HG02623 (cell line): ENCODE measurements around the gene ZFR.
A peak's percentile ranks its signal among the peaks of the same experiment; 100 is the strongest.

Experiments
- ATAC-seq: cut with Tn5 transposase; IDR thresholded peaks from one replicate; pipeline ENCODE4 v1.9.1; 2021; ENCODE audit warnings: moderate library complexity; ENCODE audit not compliant: unreplicated experiment

The ZFR gene

DNA sequence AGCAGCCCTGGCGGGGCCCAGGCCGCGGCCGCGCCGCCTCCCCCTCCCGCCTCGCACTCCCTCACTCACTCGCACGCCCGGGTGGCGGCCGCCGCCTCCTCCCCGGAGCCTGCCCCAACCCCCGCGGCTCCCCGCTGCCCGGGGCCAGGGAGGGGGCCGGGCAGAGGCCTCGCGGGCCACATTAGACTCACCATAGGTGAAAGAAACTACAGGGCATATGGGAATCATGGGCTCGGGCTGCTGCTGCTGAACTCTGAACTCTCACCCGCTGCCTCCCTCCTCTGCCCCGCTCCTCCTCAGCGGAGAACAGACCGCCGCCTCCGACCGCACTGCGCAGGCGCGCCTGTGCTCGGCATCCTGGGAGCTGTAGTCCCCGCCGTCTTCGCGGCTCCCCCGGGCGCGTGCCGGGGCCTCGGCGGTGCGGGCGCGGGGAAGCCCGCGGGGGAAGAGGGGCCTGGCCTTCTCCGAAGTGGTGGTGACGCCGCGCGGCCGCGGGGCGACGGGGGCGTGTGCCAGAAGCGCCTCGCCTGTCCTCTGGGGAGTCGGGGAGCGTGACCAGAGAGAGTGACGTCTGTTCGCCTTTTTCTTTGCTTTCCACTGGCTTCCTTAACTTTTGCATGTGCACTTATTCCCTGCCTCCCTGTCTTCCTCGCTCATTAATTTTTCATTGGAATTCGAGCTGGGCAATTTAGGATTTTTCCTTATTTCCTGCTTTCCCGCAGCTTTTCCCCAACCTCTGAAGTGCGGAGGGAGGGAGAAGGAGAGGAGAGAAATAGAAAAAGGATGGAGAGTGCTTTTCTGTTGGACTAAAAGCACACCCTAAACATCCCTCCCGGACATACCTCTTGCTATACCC, at the start of gene ZFR:
ZFR (minus strand) TSS at position 310 of the 856 bp plus-strand sequence; CDS start at position 228, 82 bp downstream.
- peak; percentile 77 for ATAC-seq

DNA sequence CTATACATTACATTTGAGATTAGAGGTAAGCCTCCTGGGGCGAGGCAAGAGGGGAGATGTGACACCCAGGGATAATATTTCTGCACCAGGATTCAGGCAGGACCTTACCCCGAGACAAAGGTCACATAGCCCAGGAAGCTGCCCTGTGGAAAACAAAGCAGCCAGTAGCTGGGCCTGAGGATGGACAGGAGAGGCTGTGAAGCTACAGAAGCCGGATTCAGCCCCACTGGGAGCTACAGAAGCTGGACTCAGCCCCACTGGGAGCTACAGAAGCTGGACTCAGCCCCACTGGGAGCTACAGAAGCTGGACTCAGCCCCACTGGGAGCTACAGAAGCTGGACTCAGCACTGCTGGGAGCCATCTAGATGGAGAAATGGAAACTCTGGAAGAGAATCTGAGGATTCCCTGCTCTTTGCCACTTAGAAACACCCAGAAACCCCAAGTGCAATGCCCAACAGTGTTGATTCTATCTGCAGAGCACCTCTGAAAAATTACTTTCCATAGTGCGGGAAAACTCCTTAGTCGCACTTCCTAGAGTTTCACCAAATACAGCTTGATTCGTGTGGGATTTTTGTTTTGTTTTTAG, 46.5 kb upstream of the ZFR start:
- no peak for ATAC-seq

DNA sequence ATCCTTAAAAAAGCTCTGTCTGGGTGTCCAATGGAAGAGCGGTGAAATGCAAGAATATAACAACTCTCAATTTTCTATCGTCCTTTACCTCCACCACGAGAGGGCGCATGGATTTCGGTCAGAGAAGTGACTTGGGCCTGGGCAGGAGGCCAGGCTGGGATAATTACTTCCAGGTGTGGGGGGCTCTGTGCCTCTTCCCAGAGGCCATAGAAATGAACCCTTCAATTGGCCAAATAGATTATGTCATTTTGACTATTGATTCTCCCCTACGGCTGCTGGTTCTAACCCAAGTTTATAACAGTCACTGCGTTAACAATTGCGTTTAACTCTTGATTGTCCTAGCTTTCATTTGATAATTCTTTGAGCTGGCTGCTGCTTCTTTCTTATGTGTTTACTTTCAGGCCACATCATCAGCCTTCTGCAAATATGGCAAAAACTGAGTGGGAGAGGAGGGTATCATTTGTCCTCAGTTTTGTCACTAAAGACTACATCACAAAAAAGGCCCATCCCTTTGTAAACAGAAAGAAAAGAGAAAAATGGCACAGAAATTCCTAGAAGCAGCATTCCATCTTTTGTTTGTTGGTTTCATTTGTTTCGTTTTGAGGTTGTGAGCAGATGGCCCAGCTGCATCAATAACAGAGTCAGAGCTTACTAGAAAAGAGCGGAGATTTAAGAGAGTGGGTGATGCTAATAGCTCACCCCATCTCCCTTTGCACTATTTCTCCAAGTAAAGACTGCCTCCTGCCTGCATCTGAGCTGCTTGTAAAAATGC, 45.4 kb upstream of the ZFR start:
- no peak for ATAC-seq

DNA sequence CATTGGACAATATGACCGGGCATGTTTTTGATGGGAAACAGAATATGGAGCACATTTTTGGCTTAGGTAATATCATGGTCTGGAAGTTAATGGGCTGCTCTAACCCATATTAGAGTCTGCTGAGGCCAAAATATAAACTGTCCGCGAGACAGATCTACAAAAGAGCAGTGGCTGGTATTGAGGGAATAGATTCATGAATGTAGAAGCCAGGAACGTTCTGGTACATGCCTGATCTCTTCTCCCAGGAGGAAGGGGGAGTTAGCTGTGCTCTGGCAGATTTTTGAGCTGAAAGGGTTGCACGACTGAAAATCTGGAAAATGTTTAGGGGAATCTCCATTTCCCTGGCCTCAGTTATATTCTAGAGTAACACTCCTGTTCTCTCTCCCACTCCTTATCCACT, 42.9 kb upstream of the ZFR start:
- ATAC-seq: no peak

DNA sequence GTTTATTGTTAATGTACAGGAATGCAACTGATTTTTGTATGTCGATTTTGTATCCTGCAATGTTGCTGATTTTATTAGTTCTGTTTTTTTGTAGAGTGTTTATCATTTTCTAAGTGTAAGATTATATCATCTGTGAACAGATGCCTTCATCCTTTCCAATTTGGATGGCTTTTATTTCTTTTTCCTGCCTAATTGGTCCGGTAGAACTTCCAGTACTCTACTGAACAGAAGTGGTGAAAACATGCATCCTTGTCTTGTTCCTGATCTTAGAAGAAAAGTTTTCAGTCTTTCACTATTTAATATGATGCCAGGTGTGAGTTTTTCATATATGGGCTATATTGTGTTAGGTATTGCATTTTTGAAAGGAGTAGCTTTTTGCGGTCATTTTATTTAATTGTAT, 42.5 kb upstream of the ZFR start:
- no peak for ATAC-seq

DNA sequence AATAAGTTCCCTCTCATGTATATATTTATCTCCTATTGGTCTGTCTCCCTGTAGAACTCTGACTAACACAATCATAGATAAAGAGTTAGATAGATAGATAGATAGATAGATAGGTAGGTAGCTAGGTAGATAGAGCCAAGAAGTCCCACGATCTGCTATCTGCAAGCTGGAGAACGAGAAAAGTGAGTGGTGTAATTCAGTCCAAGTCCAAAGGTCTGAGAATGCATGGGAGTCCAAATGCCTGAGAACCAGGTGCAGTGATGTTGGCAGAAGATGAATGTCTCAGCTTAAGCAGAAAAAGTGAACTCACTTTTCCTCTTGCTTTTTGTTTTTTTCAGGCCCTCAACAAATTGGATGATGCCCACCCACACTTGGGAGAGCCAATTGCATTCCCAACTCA, 37.7 kb upstream of the ZFR start:
- no peak for ATAC-seq

DNA sequence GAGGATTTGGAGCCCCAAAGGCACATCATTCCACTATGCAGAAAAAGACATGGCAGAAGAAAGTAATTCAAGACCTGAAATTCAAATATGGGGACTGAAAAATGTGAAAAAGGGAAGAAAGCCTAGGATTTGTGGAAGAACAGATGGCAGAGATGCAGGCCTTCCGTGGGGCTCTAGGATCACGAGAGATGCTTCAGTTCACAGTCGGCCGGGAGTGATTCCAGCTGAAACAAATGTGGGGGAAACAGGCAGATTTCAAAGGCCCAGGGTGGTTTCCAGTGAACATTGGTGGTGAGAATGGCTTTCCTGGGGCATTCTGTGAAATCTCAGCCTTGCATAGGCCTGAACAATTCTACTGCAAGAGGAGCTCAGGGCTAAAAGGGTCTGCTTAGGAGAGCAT, 34.6 kb upstream of the ZFR start:
- no peak for ATAC-seq

DNA sequence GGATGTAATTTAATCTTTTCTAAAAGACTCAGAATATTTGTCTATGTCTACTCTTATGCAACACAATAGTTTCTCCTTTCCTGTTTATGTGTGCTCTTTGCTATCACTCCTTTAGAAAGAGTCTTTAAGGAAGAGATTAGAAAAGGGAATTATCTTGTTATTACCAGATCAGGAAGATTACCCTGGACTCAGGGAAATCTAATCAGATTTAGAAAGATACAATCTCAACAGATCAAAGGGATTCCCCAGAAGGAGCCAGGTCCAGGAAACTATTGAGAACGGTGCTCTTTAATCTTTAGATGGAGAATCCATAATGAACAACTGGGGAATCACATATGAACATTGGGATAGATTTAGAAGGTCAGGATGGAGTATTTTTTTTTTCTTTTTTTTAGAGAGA, 32.4 kb upstream of the ZFR start:
- ATAC-seq: no peak

DNA sequence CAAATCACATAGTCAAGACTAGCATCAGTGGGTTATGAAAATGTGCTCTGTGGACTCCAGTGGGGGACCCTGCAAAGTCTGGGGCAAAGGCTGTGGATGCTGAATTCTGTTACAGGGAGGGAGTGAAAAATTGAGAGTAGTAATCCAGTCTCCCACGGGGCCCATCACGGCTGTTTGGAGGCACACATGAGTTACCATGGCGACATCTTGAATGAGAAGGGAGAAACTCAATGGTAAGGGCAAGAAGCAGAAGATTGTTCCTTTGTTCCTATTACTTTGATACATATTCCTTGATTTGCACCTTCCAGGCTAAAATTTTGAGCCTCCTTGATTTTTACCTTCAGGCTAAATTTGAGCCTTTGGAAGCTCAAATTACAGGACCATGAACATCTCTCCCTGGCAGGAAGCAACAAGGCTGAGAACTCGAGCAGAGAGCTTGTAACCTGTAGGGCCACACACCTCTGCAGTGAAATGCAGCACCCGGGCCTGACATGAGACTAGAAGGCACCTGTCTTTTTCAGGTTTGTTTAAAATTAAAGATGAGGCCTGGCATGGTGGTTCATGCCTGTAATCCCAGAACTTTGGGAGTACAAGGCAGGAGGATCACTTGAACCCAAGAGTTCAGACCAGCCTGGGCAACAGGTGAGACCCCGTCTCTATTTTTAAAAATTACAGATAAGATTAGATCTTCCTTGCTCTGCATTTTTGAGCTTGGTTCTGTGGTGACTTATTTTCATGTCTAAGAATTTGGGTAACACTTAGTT, 31.0 kb upstream of the ZFR start:
- ATAC-seq: no peak

DNA sequence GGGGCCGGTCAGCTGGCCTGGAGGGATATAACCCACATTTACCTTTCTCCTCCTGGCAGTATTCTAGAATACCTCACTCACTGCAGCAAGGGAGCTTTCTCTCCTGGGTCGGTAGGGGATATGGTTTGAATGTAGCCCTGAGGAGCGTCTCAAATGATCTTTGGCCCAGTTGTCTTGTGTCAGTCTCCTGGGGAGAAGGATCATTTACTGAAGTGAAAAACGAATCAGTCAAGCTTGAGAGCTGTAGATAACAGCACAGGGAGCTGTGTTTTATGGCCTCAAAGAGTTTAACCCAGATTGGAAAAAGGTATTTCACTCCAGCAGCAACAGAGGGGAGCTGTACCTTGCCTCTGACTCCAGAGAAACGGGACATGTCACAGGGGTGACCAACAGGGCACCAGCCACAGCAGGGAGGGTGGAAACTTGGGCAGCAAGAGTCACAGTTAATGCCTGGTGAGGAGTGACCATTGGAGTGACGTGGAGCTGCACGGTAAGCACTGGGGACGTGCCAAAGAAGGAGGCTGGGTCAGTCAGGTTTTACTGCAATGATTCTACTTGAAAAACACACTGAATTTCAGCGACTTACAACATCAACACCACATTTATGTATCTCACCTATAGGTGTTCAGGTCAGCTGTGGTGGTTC, 29.8 kb upstream of the ZFR start:
- ATAC-seq: no peak

DNA sequence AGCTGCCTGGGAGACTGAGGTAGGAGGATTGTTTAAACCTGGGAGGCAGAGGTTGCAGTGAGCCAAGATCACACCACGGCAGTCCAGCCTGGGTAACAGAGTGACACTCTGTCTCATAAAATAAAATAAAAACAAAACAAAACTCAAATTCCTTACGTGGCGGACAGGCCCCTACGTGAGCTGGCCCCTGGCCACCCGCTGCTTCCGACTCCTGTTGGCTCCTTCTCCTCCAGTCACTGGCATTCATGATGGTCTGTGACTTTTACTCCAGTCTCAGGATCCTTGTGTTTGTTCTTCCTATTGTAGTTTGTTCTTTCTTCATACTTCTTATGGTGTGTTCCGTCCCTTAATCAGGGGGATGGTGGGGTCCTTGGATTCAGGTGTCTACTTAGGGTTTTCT, 28.5 kb upstream of the ZFR start:
- ATAC-seq: no peak

DNA sequence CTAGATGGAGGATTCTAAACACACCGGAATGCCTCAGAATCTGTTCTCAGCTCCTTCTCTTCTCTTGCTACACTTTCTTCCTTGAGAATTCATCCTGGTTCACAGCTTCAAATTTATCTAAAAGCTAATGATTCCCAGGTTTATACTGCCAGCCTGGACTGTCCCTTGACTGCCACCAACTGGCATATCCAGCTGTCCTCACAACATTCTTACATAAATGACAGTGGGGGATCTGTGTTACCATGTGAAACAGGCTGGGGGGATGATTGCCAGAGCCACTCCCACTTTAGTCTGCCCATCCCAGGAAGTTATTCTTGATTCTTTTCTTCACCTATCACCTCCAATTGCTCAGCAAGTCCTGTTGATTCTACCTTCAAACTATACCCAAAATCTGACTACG, 27.2 kb upstream of the ZFR start:
- no peak for ATAC-seq

DNA sequence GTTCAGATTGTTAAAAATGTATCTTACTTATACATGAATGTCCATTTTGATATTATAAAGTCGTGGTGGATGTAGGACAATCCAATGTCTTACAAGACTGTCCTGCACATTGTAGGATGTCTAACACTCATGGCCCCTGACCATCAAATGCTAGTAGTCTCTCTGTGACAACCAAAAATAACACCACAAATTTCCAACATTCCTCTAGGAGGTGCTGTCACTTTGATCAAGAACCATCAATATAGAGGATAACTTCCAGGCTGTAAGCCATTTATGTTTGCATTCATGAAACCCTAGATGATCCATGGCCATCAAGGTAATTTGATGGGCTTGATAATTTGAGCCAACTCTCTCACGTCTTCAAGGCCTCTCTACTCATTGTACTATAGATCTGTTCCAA, 20.5 kb upstream of the ZFR start:
- no peak for ATAC-seq

DNA sequence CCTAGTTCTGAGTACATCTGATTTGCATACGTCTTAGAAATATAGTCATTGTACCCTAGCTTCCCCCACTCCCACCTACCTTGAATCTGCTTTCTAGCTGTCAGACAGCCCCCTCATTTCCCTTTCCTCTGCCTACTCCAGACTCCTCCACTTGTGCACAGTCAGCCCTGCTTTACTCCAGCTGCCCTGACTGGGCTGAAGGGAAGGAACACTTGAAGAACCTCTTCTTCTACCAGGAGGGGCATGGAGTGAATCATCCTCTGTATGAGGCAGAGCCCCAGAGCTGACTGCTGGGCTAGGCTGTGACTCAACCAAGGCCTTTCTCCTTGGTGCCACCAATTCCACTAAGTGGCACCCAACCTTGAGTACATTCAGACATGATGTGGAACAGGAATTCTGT, 18.1 kb upstream of the ZFR start:
- no peak for ATAC-seq

DNA sequence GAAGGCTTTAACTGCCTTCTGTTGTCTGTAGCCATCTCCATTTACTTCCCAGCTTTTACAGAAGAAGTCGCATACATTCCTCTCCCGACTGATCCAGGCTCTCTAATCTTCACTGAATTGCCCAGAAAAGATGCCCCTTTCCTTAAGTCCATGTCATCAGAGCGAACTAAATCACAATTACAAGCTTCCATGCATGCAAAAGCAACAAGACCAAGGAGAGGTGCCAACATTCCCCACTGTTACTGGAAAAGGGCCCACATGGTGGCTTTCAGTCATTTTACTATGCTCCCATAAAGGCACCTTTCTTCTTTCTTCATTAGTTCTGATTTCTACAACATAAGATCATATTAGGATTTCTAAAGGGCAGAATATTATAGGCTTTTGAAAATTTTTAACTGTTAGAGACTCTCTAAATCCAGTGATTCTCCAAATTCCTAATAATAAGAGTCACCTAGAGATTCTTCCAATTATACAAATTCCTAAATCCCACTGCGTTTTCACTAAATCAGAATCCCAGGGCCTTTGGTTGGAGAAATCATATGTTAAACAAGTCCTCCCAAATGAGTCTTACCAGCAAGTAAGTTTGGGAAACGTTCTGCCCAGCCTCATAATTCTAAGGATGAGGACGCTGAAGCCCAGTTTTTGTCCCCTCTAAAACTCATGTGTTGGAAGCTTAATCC, 17.0 kb upstream of the ZFR start:
- no peak for ATAC-seq

DNA sequence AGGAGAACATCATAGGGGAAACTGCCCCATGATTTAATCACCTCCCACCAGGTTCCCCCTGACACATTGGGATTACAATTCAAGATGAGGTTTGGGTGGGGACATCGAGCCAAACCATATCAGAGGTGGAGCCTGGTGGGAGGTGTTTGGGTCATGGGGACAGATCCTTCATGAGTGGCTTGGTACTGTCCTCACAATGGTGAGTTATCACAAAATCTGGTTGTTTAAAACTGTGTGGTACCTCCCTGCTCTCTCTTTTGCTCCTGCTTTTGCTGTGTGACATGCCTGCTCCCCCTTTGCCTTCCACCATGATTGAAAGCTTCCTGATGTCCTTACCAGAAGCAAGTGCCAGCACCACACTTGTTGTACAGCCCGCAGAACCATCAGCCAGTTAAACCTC, 16.2 kb upstream of the ZFR start:
- no peak for ATAC-seq

DNA sequence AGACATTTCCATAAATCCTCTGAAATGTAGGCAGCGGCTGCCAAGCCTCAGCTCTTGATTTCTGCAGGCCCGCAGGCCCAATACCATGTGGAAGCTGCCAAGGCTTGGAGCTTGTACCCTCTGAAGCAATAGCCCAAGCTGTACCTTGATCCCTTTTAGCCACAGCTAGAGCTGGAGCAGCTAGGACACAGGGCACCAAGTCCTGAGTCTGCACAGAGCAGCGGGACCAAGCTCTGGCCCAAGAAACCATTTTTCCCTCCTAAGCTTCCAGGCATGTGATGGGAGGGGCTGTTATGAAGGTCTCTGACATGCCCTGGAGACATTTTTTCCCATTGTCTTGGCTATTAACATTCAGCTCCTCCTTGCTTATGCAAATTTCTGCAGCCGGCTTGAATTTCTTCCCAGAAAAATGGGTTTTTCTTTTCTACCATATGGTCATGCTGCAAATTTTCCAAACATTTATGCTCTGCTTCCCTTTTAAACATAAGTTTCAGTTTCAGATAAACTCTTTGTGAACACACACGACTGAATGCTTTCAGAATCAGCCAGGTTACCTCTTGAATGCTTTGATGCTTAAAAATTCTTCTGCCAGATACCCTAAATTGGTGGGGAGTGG, 14.4 kb upstream of the ZFR start:
- no peak for ATAC-seq

DNA sequence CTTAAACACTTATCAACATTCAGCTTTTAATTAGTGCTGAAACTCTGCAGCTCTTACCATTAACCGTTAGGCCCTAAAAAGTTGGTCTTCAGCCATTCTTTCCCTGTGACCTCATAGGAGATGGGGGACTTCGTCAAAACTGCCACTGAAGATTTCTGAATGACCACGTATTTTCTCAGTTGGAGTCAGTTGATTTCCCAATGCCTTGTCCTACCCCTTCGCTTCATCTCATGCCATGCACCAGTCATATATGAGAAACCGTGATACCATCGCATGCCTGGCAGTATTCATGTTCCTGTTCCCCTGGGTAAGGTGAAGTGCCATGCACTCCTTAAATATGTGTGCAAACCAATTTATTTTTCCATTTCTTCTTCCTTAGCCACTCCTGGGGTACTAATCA, 10.8 kb upstream of the ZFR start:
- ATAC-seq: no peak

DNA sequence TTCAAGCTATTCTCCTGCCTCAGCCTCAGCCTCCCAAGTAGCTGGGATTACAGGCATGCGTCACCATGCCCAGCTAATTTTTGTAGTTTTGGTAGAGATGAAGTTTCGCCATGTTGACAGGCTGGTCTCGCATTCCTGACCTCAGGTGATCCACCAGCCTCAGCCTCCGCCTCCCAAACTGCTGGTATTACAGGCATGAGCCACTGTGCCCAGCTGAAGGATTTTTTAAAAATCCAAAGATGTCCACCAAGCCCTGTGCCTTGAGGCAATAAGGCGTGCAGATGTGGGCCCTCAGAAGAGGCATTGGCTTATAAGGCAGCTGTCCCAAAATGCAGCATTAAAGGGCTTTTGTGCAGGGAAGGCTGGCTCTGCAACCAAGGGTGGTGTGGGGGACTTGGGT, 10.3 kb upstream of the ZFR start:
- ATAC-seq: no peak

DNA sequence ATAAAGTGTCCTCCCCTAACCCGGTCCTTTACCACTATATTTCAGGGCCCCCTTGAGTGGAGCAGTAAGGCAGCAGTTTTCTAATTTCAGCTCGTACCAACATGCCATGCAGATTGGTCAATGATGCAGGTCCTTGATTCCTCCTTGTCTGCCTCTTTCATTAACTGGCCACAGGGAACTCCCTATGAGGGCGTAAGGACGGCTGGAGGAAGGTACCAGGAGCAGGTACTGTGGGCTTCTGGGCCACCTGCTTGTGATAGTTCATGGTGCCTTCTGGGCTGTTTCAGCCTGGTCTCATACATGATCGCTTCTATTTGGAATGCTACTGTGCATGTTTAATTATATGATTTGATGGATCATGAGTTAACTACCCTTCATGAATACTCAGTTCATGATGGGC, 9.4 kb upstream of the ZFR start:
- no peak for ATAC-seq
